ENCODE results near the gene TP53I11. TPM values are rescaled to one million over a fixed set of nuclear protein-coding genes. Genes with fewer than 3 reads are reported as not detected.

The TP53I11 gene
- total and polyA plus RNA-seq, 2 of the 13 experiments (the other 11 are each of a cell fraction or from before 2014, with no cell fraction given) = not detected

GRCh38 chr11:44969651-44970252, 19.1 kb upstream of the TP53I11 start (continued):
- TF ChIP-seq SKIL (CRISPR knock-in tag; IDR thresholded peaks at IDR 0.05; ENCODE audit: borderline replicate concordance) = no peak

GRCh38 chr11:44968510-44968909, 17.8 kb upstream of the TP53I11 start:
- ChIA-PET POLR2A (no interaction called here), CTCF (ENCODE audit: low intra/inter-chr PET ratio, low total read pairs) (no interaction called here)
- BruUV-seq (replicated peaks) = no TSS peak
- H3K27ac ChIP-seq (ENCODE audit: extremely low read length, insufficient read depth, low read length) = no peak overlapping the region
- H4K20me1 ChIP-seq (ENCODE audit: insufficient read depth, low read length) = no peaks in the 10 kb centered on the region
- no peaks in the 10 kb centered on the region for H3K79me2 ChIP-seq (ENCODE audit: insufficient read depth, low read length)
- in situ Hi-C loops (cut with HindIII; ENCODE audit: extremely low pct_ligation_motif_present, low pct_unique_long_range_greater_than_20kb) (no loop called here), intact Hi-C loops (cut with micrococcal nuclease; ENCODE audit: unreplicated experiment) (no loop called here)
- peaks cover 1 to 29% of the 10 kb centered on the region in 2 experiments; a peak in 4 of 5 replicates for H3K27me3 ChIP-seq (ENCODE audit: control insufficient read depth in 1 of 2, insufficient read depth in 2 of 2, low read length in 2 of 2)
- TF ChIP-seq ZSCAN29 (CRISPR knock-in tag; conservative IDR thresholded peaks at IDR 0.05) (no peak), ZFP91 (CRISPR knock-in tag; IDR thresholded peaks at IDR 0.05; ENCODE audit: borderline replicate concordance) (no peak), JARID2 (CRISPR knock-in tag; IDR thresholded peaks at IDR 0.05; ENCODE audit: insufficient replicate concordance) (no peak), EED (CRISPR knock-in tag; IDR thresholded peaks at IDR 0.05) (no peak), MEF2D (CRISPR knock-in tag; IDR thresholded peaks at IDR 0.05) (no peak), ETV6 (CRISPR knock-in tag; conservative IDR thresholded peaks at IDR 0.05) (no peak), SAP130 (CRISPR knock-in tag; IDR thresholded peaks at IDR 0.05; ENCODE audit: low read depth) (no peak), GATAD1 (CRISPR knock-in tag; IDR thresholded peaks at IDR 0.05) (no peak), CHD2 (IDR thresholded peaks at IDR 0.05; ENCODE audit: low read depth, low read length) (no peak), SNRNP70 (IDR thresholded peaks at IDR 0.05; ENCODE audit: low read depth, low read length) (no peak), AGO2 (optimal IDR thresholded peaks at IDR 0.05; ENCODE audit: low read depth, low read length) (no peak), ZNF781 (CRISPR knock-in tag; IDR thresholded peaks at IDR 0.05; ENCODE audit: borderline replicate concordance, not compliant biosample characterization) (no peak)
- no peak overlapping the region for H3K9ac ChIP-seq (ENCODE audit: insufficient read depth, low read depth, low read length)
- ATAC-seq = no peak
- H3K36me3 ChIP-seq (replicated peaks in 1 of 2; ENCODE audit: control insufficient read depth in 1 of 2, insufficient read depth in 2 of 2, low read length in 2 of 2) = no peaks in the 10 kb centered on the region
- no peak for FAIRE-seq
- WGBS (ENCODE audit: low lambda C conversion rate) = 4% methylated on average over 3 of the region's 3 CpGs
- no peak overlapping the region for H3K4me2 ChIP-seq (ENCODE audit: low read depth, low read length)
- H3K9me3 ChIP-seq (ENCODE audit: low read length) = no peaks in the 10 kb centered on the region
- no peak for DNase-seq (ENCODE audit: low spot score)
- no peaks in the 10 kb centered on the region for H3K4me1 ChIP-seq (ENCODE audit: insufficient read depth, low read length)
- H2AFZ ChIP-seq (ENCODE audit: low read length) = no peak overlapping the region
- H3K4me3 ChIP-seq (replicated peaks in 1 of 3; ENCODE audit: insufficient read depth in 1 of 3, low read depth in 2 of 3, low read length in 3 of 3) = no peak overlapping the region

Measured in HepG2 (cell line).